Neural progenitor cell (in vitro differentiated cells): ENCODE measurements around the gene HOMER2.

Experiments
- EZH2 ChIP-seq: fragments of 200-600 bp; sonication (generic); IDR thresholded peaks from 2 replicates; pipeline ENCODE4 v1.6.1; 2017; ENCODE audit warnings: antibody characterized with exemption, mild to moderate bottlenecking, moderate library complexity
- TF ChIP-seq, protein P1 (sequence below): fragments of 200-600 bp; sonication (generic); IDR thresholded peaks from 2 replicates; pipeline ENCODE4 v1.5.1; 2017; ENCODE audit warnings: antibody characterized with exemption, mild to moderate bottlenecking

DNA sequence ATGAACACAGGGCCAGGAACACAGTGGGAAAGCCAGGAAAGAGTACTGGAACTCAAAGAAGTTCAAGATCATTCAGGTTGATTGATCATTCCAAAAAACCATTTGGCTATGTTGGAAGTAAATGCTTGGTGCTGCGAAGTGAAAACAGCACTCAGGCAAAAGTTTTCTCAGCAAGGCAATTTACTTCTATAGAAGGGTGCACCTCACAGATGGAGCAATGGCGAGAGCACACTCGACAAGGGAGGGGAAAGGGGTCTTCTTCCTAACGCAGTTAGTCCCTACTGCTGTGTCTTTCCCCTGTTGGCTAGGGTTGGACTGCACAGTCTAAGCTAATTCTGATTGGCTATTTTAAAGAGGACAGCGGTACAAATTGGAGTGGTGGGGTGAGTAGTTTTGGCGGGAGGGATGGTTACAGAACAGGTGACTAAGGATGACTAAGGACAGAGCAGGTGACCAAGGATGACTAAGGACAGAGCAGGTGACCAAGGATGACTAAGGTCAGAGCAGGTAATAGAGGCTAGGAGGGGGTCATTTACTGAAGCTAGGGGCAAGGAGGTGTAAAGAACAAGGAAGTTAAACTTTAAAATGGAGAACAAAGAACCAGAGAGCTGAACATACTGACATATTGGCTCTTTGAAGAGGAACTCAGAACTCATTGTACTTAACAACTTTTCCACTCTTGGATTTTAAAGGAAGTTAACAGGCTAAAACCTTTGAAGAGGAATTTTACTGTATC, 43.3 kb downstream of the HOMER2 start:
- TF ChIP-seq, protein P1, sequence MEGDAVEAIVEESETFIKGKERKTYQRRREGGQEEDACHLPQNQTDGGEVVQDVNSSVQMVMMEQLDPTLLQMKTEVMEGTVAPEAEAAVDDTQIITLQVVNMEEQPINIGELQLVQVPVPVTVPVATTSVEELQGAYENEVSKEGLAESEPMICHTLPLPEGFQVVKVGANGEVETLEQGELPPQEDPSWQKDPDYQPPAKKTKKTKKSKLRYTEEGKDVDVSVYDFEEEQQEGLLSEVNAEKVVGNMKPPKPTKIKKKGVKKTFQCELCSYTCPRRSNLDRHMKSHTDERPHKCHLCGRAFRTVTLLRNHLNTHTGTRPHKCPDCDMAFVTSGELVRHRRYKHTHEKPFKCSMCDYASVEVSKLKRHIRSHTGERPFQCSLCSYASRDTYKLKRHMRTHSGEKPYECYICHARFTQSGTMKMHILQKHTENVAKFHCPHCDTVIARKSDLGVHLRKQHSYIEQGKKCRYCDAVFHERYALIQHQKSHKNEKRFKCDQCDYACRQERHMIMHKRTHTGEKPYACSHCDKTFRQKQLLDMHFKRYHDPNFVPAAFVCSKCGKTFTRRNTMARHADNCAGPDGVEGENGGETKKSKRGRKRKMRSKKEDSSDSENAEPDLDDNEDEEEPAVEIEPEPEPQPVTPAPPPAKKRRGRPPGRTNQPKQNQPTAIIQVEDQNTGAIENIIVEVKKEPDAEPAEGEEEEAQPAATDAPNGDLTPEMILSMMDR, result no peak
- no peak for TF ChIP-seq EZH2
